ENCODE results near the gene KCNQ5. TPM values are rescaled to one million over a fixed set of nuclear protein-coding genes. Genes with fewer than 3 reads are reported as not detected.

The KCNQ5 gene
- total RNA-seq, 1 donor from 2014 or later: not detected

DNA sequence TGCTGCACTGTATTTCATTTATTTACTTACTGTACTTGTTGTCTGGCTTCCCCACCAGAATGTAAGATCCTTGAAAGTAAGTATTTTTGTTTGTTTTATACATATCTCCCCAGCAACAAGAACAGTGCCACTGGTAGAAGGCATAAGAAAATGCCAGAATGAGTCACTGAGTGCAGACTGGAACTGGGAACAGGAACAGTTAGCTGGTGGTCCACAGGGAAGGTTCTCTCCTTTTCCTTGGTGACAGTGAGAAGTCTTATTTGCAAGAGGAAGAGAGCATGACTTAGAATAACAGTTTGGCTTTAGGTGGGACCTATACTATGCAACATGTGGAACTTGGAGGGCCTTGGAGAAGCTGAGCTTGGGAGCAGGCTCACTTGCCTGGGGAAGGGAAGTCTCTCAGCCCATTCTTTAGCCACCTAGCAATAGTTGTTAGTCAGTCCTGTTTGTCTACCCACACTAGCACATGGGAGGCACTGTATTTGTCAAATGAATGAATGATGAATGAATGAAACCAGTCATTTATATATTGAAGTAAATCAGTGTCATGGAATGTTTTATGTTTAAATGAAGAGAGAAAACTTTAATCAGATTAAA, 203.5 kb downstream of the KCNQ5 start:
- H3K27ac ChIP-seq: no peak overlapping the region
- TF ChIP-seq EZH2 (IDR thresholded peaks at IDR 0.05) (no peak), EZH2phosphoT487 (IDR thresholded peaks at IDR 0.05) (no peak), CTCF (IDR thresholded peaks at IDR 0.05) (no peak)
- DNase-seq (ENCODE audit: low spot score): no peak
- no peak overlapping the region for H2AFZ ChIP-seq (replicated peaks)
- no peak overlapping the region for H3K4me2 ChIP-seq
- H3F3A ChIP-seq (ENCODE audit: low read depth): no peaks in the 10 kb centered on the region
- Mint-ChIP-seq H3K9me3 (peaks cover 2% of the 10 kb centered on the region), H3K36me3 (no peaks in the 10 kb centered on the region), H3K27me3 (ENCODE audit: insufficient read depth, low read depth) (no peaks in the 10 kb centered on the region), H3K27ac (no peak overlapping the region), H3K4me3 (no peak overlapping the region), H3K4me1 (no peaks in the 10 kb centered on the region)
- H3K9me3 ChIP-seq (ENCODE audit: low read depth): no peaks in the 10 kb centered on the region
- H3K27me3 ChIP-seq: no peaks in the 10 kb centered on the region
- no peak overlapping the region for H3K4me3 ChIP-seq
- no peaks in the 10 kb centered on the region for H3K79me2 ChIP-seq (ENCODE audit: low read depth)
- no peaks in the 10 kb centered on the region for H3K36me3 ChIP-seq
- no peaks in the 10 kb centered on the region for H3K4me1 ChIP-seq
- no peak overlapping the region for H3K9ac ChIP-seq
- no peaks in the 10 kb centered on the region for H4K20me1 ChIP-seq (ENCODE audit: low read depth)

DNA sequence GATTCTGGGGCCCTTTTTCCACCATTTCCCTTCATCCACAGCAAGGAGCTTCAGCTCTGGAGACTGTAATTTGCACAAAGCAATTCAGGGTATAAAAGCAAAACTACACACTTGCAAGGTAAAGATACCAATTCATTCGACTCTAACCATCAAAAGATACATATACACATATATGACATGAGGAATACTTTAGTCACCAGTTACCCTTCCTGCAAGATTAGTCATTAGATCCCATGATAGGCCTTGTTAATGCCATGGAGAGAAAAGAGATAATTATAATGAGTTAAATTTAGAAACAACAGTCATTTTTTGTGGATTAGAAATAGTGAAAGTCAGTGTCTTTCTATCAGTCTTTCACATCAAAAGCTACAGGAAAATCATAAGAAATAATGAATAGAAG, 204.2 kb downstream of the KCNQ5 start:
- no peak overlapping the region for H3K27ac ChIP-seq
- no peaks in the 10 kb centered on the region for H3K27me3 Mint-ChIP-seq (ENCODE audit: insufficient read depth, low read depth)
- H3K36me3 ChIP-seq: no peaks in the 10 kb centered on the region
- no peak for DNase-seq (ENCODE audit: low spot score)
- no peak overlapping the region for H3K27ac Mint-ChIP-seq
- no peaks in the 10 kb centered on the region for H3K79me2 ChIP-seq (ENCODE audit: low read depth)
- H2AFZ ChIP-seq (replicated peaks): no peak overlapping the region
- H3F3A ChIP-seq (ENCODE audit: low read depth): no peaks in the 10 kb centered on the region
- H3K9ac ChIP-seq: no peak overlapping the region
- H3K4me3 ChIP-seq: no peak overlapping the region
- no peaks in the 10 kb centered on the region for H3K4me1 ChIP-seq
- H3K27me3 ChIP-seq: no peaks in the 10 kb centered on the region
- H3K4me2 ChIP-seq: no peak overlapping the region
- no peaks in the 10 kb centered on the region for H3K9me3 ChIP-seq (ENCODE audit: low read depth)
- TF ChIP-seq CTCF (IDR thresholded peaks at IDR 0.05): no peak
- TF ChIP-seq EZH2 (IDR thresholded peaks at IDR 0.05): no peak
- no peak for TF ChIP-seq EZH2phosphoT487 (IDR thresholded peaks at IDR 0.05)
- H3K9me3 Mint-ChIP-seq: peaks cover 2% of the 10 kb centered on the region
- H3K4me3 Mint-ChIP-seq: no peak overlapping the region
- no peaks in the 10 kb centered on the region for H3K36me3 Mint-ChIP-seq
- no peaks in the 10 kb centered on the region for H3K4me1 Mint-ChIP-seq
- H4K20me1 ChIP-seq (ENCODE audit: low read depth): no peaks in the 10 kb centered on the region

- H3K27ac ChIP-seq: no peak overlapping the region
- no peak for DNase-seq (ENCODE audit: low spot score)
- no peaks in the 10 kb centered on the region for H3K36me3 Mint-ChIP-seq
- H3K9me3 ChIP-seq (ENCODE audit: low read depth): no peaks in the 10 kb centered on the region
- H3K79me2 ChIP-seq (ENCODE audit: low read depth): no peaks in the 10 kb centered on the region
- no peak overlapping the region for H3K27ac Mint-ChIP-seq
- H3K4me3 ChIP-seq: no peak overlapping the region
- no peaks in the 10 kb centered on the region for H4K20me1 ChIP-seq (ENCODE audit: low read depth)
- H3K9me3 Mint-ChIP-seq: peaks cover 2% of the 10 kb centered on the region
- H3K9ac ChIP-seq: no peak overlapping the region
- TF ChIP-seq CTCF (IDR thresholded peaks at IDR 0.05): no peak
- no peak for TF ChIP-seq EZH2phosphoT487 (IDR thresholded peaks at IDR 0.05)
- no peak for TF ChIP-seq EZH2 (IDR thresholded peaks at IDR 0.05)
- H2AFZ ChIP-seq (replicated peaks): no peak overlapping the region
- H3K4me2 ChIP-seq: no peak overlapping the region
- H3K36me3 ChIP-seq: no peaks in the 10 kb centered on the region
- H3K27me3 ChIP-seq: no peaks in the 10 kb centered on the region
- H3F3A ChIP-seq (ENCODE audit: low read depth): no peaks in the 10 kb centered on the region
- H3K4me1 Mint-ChIP-seq: no peaks in the 10 kb centered on the region
- H3K4me3 Mint-ChIP-seq: no peak overlapping the region
- no peaks in the 10 kb centered on the region for H3K27me3 Mint-ChIP-seq (ENCODE audit: insufficient read depth, low read depth)
- H3K4me1 ChIP-seq: no peaks in the 10 kb centered on the region
These were observed 205.0 kb downstream of the KCNQ5 start for GRCh38 chr6:72826744-72827438.
